GM10248 (cell line): ENCODE measurements around the gene EID3.

ENCODE experiments used
- CTCF ChIA-PET: fragments of 300-600 bp; sonication (Branson Sonifier 250); formaldehyde crosslinking; extraction: SDS; loops from one replicate; lab custom pipeline; 2021; ENCODE audit warnings: antibody characterized with exemption; lab: Yijun Ruan, JAX
- POLR2A ChIA-PET: fragments of 350-650 bp; sonication (Branson Sonifier 250); formaldehyde crosslinking; extraction: SDS; loops from one replicate; lab custom pipeline; 2020; ENCODE audit warnings: antibody characterized with exemption; lab: Yijun Ruan, JAX
- DNase-seq: peaks from one replicate; pipeline ENCODE4 v3.0.0; 2012; ENCODE audit errors: extremely low spot score
- CTCF ChIP-seq: IDR thresholded peaks from 2 replicates; pipeline ENCODE4 v1.5.1; 2012; ENCODE audit warnings: mild to moderate bottlenecking, low read depth; ENCODE audit errors: extremely low read depth, missing control alignments, control extremely low read depth

EID3 gene

GRCh38 chr12:104272938-104273337 is 30.6 kb upstream of the EID3 start:
- no peak for TF ChIP-seq CTCF
- ChIA-PET POLR2A (no interaction called here), CTCF (interaction anchor here (5.7 kb wide), 1 partner anchor 15 kb away, joined by 30 read pairs; no protein-coding TSS in a partner anchor)
- DNase-seq = no peak

GRCh38 chr12:104273503-104273902 is 30.0 kb upstream of the EID3 start:
- ChIA-PET POLR2A (no interaction called here), CTCF (interaction anchor here (1.3 to 5.7 kb wide), 2 partner anchors 14 to 52 kb away, joined by 3 to 30 read pairs; no protein-coding TSS in a partner anchor)
- no peak for TF ChIP-seq CTCF
- DNase-seq = no peak

GRCh38 chr12:104274811-104275210 is 28.7 kb upstream of the EID3 start:
- ChIA-PET POLR2A (interaction anchor here (2.5 kb wide), 1 partner anchor 12 kb away, joined by 19 read pairs; no protein-coding TSS in a partner anchor), CTCF (interaction anchor here (1.0 to 5.7 kb wide), 5 partner anchors 10 to 53 kb away, joined by 3 to 30 read pairs (median 3); no protein-coding TSS in a partner anchor)
- DNase-seq = no peak
- TF ChIP-seq CTCF = no peak

- DNase-seq = no peak
- TF ChIP-seq CTCF = no peak
- ChIA-PET POLR2A (interaction anchor here (2.5 kb wide), 1 partner anchor 11 kb away, joined by 19 read pairs; no protein-coding TSS in a partner anchor), CTCF (interaction anchor here (1.1 to 5.7 kb wide), 5 partner anchors 9 to 81 kb away, joined by 3 to 30 read pairs (median 4); no protein-coding TSS in a partner anchor)
These were observed 27.9 kb upstream of the EID3 start for GRCh38 chr12:104275689-104276088.

- ChIA-PET POLR2A (interaction anchor here (2.5 kb wide), 1 partner anchor 11 kb away, joined by 19 read pairs; no protein-coding TSS in a partner anchor), CTCF (interaction anchor here (0.8 to 5.7 kb wide), 10 partner anchors 8 to 105 kb away, joined by 3 to 30 read pairs (median 4); no protein-coding TSS in a partner anchor)
- peak; percentile 50 for DNase-seq
These were observed 27.0 kb upstream of the EID3 start for GRCh38 chr12:104276273-104277131.

More at GRCh38 chr12:104276273-104277131, 27.0 kb upstream of the EID3 start:
- no peak for TF ChIP-seq CTCF
